Neural crest cell (in vitro differentiated cells): ENCODE measurements around the gene P2RX2. TPM values are rescaled to one million over a fixed set of nuclear protein-coding genes. Genes with fewer than 3 reads are reported as not detected.

Source experiments
- DNase-seq: peaks from one replicate; pipeline ENCODE4 v3.0.0; 2021; ENCODE audit warnings: low read depth, mixed read lengths, low spot score
- H3K27ac Mint-ChIP-seq: one replicate; pipeline ENCODE4 v1.8.0; 2021; ENCODE audit warnings: mild to moderate bottlenecking, mixed read lengths; ENCODE audit not compliant: unreplicated experiment
- H3K27me3 Mint-ChIP-seq: 2 replicates; pipeline ENCODE4 v1.8.0; 2021; ENCODE audit warnings: low read depth, mild to moderate bottlenecking, mixed read lengths
- H3K36me3 Mint-ChIP-seq: 2 replicates; pipeline ENCODE4 v1.8.0; 2021; ENCODE audit warnings: low read depth, mild to moderate bottlenecking, mixed read lengths
- H3K4me1 Mint-ChIP-seq: 2 replicates; pipeline ENCODE4 v1.8.0; 2021; ENCODE audit warnings: mixed read lengths
- H3K4me3 Mint-ChIP-seq: one replicate; pipeline ENCODE4 v1.8.0; 2021; ENCODE audit warnings: mild to moderate bottlenecking, mixed read lengths
- H3K9me3 Mint-ChIP-seq: 2 replicates; pipeline ENCODE4 v1.8.0; 2021; ENCODE audit warnings: mixed read lengths
- CTCF ChIP-seq: fragments of 200-600 bp; sonication (generic); conservative IDR thresholded peaks from 2 replicates; pipeline ENCODE4 v1.5.0; 2021; ENCODE audit warnings: antibody characterized with exemption, mild to moderate bottlenecking
- total RNA-seq: library from RNA; stranded (reverse); gene quantifications from 2 replicates; pipeline ENCODE4 v1.2.1, GENCODE V29; 2021

Gene P2RX2
- total RNA-seq, 1 donor from 2014 or later: not detected

GRCh38 chr12:132583736-132584135, 34.8 kb upstream of the P2RX2 start:
- H3K9me3 Mint-ChIP-seq: no peaks in the 10 kb centered on the region
- no peak overlapping the region for H3K27ac Mint-ChIP-seq
- TF ChIP-seq CTCF: no peak
- peaks cover 56% of the 10 kb centered on the region for H3K27me3 Mint-ChIP-seq
- DNase-seq: no peak
- peaks cover 10% of the 10 kb centered on the region for H3K4me1 Mint-ChIP-seq
- H3K4me3 Mint-ChIP-seq: peak overlapping the region; percentile 36
- peaks cover 8% of the 10 kb centered on the region for H3K36me3 Mint-ChIP-seq

DNA sequence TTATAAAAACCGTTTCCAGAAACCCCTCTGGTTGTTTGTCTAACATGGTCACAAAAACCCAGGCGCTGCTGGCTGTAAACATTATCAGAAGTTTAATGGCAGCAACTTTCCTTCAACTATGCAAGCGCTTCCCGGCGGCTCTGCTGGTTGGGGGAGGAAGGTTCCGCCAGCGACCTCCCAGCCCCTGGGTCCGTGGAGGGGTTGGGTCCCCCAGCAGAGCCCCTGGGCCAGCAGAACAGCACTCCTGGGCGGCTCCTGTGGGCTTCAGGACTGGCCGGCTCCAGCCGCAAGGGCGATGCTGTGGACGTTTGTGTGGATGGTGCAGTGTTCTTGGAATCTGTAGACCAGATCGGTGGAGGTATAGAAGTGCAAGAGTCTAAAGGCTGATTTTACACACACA, 34.1 kb upstream of the P2RX2 start:
- Mint-ChIP-seq H3K4me3 (peak overlapping the region; percentile 62), H3K27me3 (peaks cover 59% of the 10 kb centered on the region)

GRCh38 chr12:132585177-132585576, 33.4 kb upstream of the P2RX2 start:
- Mint-ChIP-seq H3K36me3 (peaks cover 5% of the 10 kb centered on the region), H3K27me3 (peaks cover 58% of the 10 kb centered on the region), H3K4me3 (peak overlapping the region; percentile 62), H3K4me1 (peaks cover 10% of the 10 kb centered on the region), H3K9me3 (no peaks in the 10 kb centered on the region), H3K27ac (no peak overlapping the region)
- no peak for DNase-seq
- no peak for TF ChIP-seq CTCF

More for the DNA sequence above, 34.1 kb upstream of the P2RX2 start:
- no peaks in the 10 kb centered on the region for H3K9me3 Mint-ChIP-seq
- no peak for TF ChIP-seq CTCF
- peaks cover 10% of the 10 kb centered on the region for H3K4me1 Mint-ChIP-seq
- H3K27ac Mint-ChIP-seq: no peak overlapping the region
- H3K36me3 Mint-ChIP-seq: peaks cover 5% of the 10 kb centered on the region
- no peak for DNase-seq

- H3K9me3 Mint-ChIP-seq: no peaks in the 10 kb centered on the region
- no peak for TF ChIP-seq CTCF
- H3K4me1 Mint-ChIP-seq: peaks cover 10% of the 10 kb centered on the region
- H3K36me3 Mint-ChIP-seq: peaks cover 2% of the 10 kb centered on the region
- no peak for DNase-seq
- H3K4me3 Mint-ChIP-seq: peak overlapping the region; percentile 27
- peaks cover 45% of the 10 kb centered on the region for H3K27me3 Mint-ChIP-seq
- H3K27ac Mint-ChIP-seq: no peak overlapping the region
Observed at GRCh38 chr12:132586929-132587328, 31.6 kb upstream of the P2RX2 start.

DNA sequence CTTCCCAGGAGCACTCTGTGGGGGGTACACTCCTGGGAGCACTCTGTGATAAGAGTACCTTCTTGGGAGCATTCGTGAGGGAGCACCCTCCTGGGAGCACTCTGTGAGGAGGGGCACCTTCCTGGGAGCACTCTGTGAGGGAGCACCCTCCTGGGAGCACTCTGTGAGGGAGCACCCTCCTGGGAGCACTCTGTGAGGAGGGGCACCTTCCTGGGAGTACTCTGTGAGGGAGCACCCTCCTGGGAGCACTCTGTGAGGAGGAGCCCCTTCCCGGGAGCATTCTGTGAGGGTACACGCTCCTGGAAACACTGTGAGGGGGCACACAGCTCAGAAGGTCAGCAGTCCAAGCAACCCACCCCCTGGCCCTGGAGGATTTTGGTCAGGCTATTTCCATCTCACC, 30.8 kb upstream of the P2RX2 start:
- H3K4me3 Mint-ChIP-seq: no peak overlapping the region
- peaks cover 2% of the 10 kb centered on the region for H3K36me3 Mint-ChIP-seq
- H3K4me1 Mint-ChIP-seq: peaks cover 10% of the 10 kb centered on the region
- no peak overlapping the region for H3K27ac Mint-ChIP-seq
- DNase-seq: no peak
- no peaks in the 10 kb centered on the region for H3K9me3 Mint-ChIP-seq
- peaks cover 41% of the 10 kb centered on the region for H3K27me3 Mint-ChIP-seq
- no peak for TF ChIP-seq CTCF

DNA sequence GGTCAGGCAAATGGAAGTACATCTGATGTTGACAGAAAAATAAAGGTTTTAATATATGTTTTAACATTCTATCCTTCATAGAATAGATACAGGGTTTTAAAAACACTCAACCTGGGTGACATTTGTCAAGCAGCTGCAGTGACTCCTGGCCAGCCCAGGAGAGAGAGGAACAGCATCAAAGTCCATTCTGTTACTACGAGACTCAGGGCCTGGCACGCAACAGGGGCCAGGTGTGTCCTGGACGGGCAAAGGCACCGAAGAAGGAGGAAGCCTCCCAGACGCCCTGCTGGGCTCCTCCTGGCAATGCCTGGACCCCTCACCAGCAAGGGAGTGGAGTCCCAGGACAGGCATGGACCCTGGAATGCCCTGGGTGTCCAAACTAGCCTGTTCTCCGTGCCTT, 30.3 kb upstream of the P2RX2 start:
- Mint-ChIP-seq H3K36me3 (peaks cover 2% of the 10 kb centered on the region), H3K27me3 (peaks cover 41% of the 10 kb centered on the region), H3K27ac (no peak overlapping the region), H3K4me1 (peaks cover 10% of the 10 kb centered on the region), H3K9me3 (no peaks in the 10 kb centered on the region), H3K4me3 (no peak overlapping the region)
- no peak for TF ChIP-seq CTCF
- no peak for DNase-seq
